ENCODE results near the gene ZNF652. TPM values are rescaled to one million over a fixed set of nuclear protein-coding genes. Genes with fewer than 3 reads are reported as not detected.
"Not testable (repeated sequence)": the region's sequence is repeated elsewhere in the genome, so short reads cannot be mapped to it uniquely, and the experiment has no call there.

The ZNF652 gene
- total and polyA plus RNA-seq, 2 of the 4 experiments (the other 2 are of a cell fraction) = 3.6 to 8.8 TPM

GRCh38 chr17:49287481-49287880 lies 74.6 kb downstream of the ZNF652 start:
- DNase-seq (no peak), ATAC-seq (ENCODE audit: low read depth) (no peak)
- in situ Hi-C loops (cut with MboI; ENCODE audit: low sequenced_read_pairs) = no loop called here
- Histone ChIP-seq H3K27ac (ENCODE audit: insufficient read depth, low read length) (no peak overlapping the region), H3K9me1 (ENCODE audit: insufficient read depth, low read length) (no peaks in the 10 kb centered on the region), H3K4me1 (ENCODE audit: control insufficient read depth, insufficient read depth, low read length) (no peaks in the 10 kb centered on the region), H3K9me3 (ENCODE audit: control insufficient read depth, insufficient read depth, low read length) (no peaks in the 10 kb centered on the region), H2BK20ac (ENCODE audit: low read depth, low read length) (no peak overlapping the region), H3K18ac (ENCODE audit: low read depth, low read length) (no peak overlapping the region), H4K91ac (ENCODE audit: insufficient read depth, low read depth, low read length) (no peak overlapping the region), H2BK15ac (ENCODE audit: low read depth, low read length) (no peak overlapping the region), H3K4me2 (ENCODE audit: low read depth, low read length) (no peak overlapping the region), H2AK9ac (replicated peaks; ENCODE audit: low read depth, low read length, poor library complexity) (no peak overlapping the region), H3K14ac (replicated peaks; ENCODE audit: low read depth, low read length) (no peak overlapping the region), H3K9ac (ENCODE audit: low read depth, low read length) (no peak overlapping the region), H3K79me1 (ENCODE audit: low read depth in 1 of 2, low read length in 2 of 2) (no peaks in the 10 kb centered on the region), H4K5ac (ENCODE audit: low read depth, low read length) (no peak overlapping the region), H2AK5ac (ENCODE audit: low read depth, low read length) (no peak overlapping the region), H2AFZ (replicated peaks; ENCODE audit: low read length, poor library complexity) (no peak overlapping the region), H2BK120ac (ENCODE audit: low read depth, low read length) (no peak overlapping the region), H4K8ac (ENCODE audit: low read depth in 2 of 2, low read length in 2 of 2) (no peak overlapping the region), H3K36me3 (ENCODE audit: control insufficient read depth, insufficient read depth, low read length) (peaks cover 9% of the 10 kb centered on the region), H3K27me3 (ENCODE audit: control insufficient read depth, insufficient read depth, low read length) (no peaks in the 10 kb centered on the region), H2BK5ac (ENCODE audit: low read depth, low read length, poor library complexity, severe bottlenecking) (no peak overlapping the region), H3K23ac (ENCODE audit: low read depth, low read length) (no peak overlapping the region), H4K20me1 (ENCODE audit: insufficient read depth, low read length) (no peaks in the 10 kb centered on the region), H3K4me3 (ENCODE audit: insufficient read depth, low read depth, low read length) (no peak overlapping the region), H3K56ac (ENCODE audit: extremely low read depth, insufficient read depth, low read length) (no peak overlapping the region), H3K4ac (ENCODE audit: low read depth, low read length) (no peak overlapping the region)
- ChIA-PET POLR2A (ENCODE audit: unreplicated experiment) (no interaction called here), CTCF (no interaction called here)
- no TSS peak for BruUV-seq (replicated peaks)
- intact Hi-C loops (cut with micrococcal nuclease) = no loop called here
- dilution Hi-C loops (cut with HindIII; ENCODE audit: low sequenced_read_pairs, unreplicated experiment) = no loop called here
- no peak for TF ChIP-seq BHLHE40 (IDR thresholded peaks at IDR 0.05; ENCODE audit: low read depth, low read length)
- TF ChIP-seq RAD21 (IDR thresholded peaks at IDR 0.05; ENCODE audit: low read length) = no peak
- no peak for TF ChIP-seq MAZ (IDR thresholded peaks at IDR 0.05; ENCODE audit: borderline replicate concordance, low read depth, low read length)
- 100% methylated on average over 3 of the region's 11 CpGs; no CpG with 5 or more reads in 1 of the 2 experiments for WGBS, 2 experiments (ENCODE audit: extremely low coverage in 2 of 2, insufficient read length in 1 of 2)

DNA sequence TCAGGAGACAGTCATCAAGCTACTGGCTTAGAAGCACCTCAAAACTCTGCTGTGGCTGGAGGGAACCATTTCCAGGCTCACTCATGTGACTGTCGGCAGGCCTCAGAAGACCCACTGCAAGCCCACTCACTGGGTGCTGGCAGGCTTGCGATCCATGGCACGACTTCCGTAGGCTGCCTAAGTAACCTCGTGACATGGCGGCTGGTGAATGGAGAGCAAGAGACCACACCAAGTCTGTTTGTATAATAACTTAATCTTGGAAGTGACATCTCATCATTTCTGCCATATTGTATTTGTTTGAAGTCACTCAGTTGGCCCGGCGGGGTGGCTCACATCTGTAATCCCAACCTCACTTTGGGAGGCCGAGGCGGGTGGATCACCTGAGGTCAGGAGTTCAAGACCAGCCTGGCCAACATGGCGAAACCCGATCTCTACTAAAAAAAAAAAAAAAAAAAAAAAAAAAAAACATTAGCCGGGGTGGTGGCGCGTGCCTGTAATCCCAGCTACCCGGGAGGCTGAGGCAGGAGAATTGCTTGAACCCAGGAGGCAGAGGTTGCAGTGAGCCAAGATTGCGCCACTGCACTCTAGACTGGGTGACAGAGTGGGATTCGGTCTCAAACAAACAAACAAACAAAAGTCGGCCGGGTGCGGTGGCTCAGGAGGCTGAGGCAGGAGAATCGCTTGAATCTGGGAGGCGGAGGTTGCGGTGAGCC lies 75.6 kb downstream of the ZNF652 start:
- H2BK15ac ChIP-seq (ENCODE audit: low read depth, low read length); H3K27ac ChIP-seq (ENCODE audit: insufficient read depth, low read length); ATAC-seq (ENCODE audit: low read depth); H3K18ac ChIP-seq (ENCODE audit: low read depth, low read length); H4K8ac ChIP-seq (ENCODE audit: low read depth in 2 of 2, low read length in 2 of 2); H3K4me1 ChIP-seq (ENCODE audit: control insufficient read depth, insufficient read depth, low read length); H2BK5ac ChIP-seq (ENCODE audit: low read depth, low read length, poor library complexity, severe bottlenecking); H2BK120ac ChIP-seq (ENCODE audit: low read depth, low read length); DNase-seq; H3K9me3 ChIP-seq (ENCODE audit: control insufficient read depth, insufficient read depth, low read length); H2AK9ac ChIP-seq (replicated peaks; ENCODE audit: low read depth, low read length, poor library complexity); H2AK5ac ChIP-seq (ENCODE audit: low read depth, low read length); H4K5ac ChIP-seq (ENCODE audit: low read depth, low read length); H3K36me3 ChIP-seq (ENCODE audit: control insufficient read depth, insufficient read depth, low read length); H2BK20ac ChIP-seq (ENCODE audit: low read depth, low read length); H4K20me1 ChIP-seq (ENCODE audit: insufficient read depth, low read length); intact Hi-C loops (cut with micrococcal nuclease); H3K4me3 ChIP-seq (ENCODE audit: insufficient read depth, low read depth, low read length); H3K4me2 ChIP-seq (ENCODE audit: low read depth, low read length); dilution Hi-C loops (cut with HindIII; ENCODE audit: low sequenced_read_pairs, unreplicated experiment); H3K4ac ChIP-seq (ENCODE audit: low read depth, low read length); POLR2A ChIA-PET (ENCODE audit: unreplicated experiment); H3K9me1 ChIP-seq (ENCODE audit: insufficient read depth, low read length); H3K27me3 ChIP-seq (ENCODE audit: control insufficient read depth, insufficient read depth, low read length); H3K23ac ChIP-seq (ENCODE audit: low read depth, low read length); H3K14ac ChIP-seq (replicated peaks; ENCODE audit: low read depth, low read length); H3K79me1 ChIP-seq (ENCODE audit: low read depth in 1 of 2, low read length in 2 of 2); BruUV-seq (replicated peaks); H4K91ac ChIP-seq (ENCODE audit: insufficient read depth, low read depth, low read length); H2AFZ ChIP-seq (replicated peaks; ENCODE audit: low read length, poor library complexity); H3K9ac ChIP-seq (ENCODE audit: low read depth, low read length); H3K56ac ChIP-seq (ENCODE audit: extremely low read depth, insufficient read depth, low read length); in situ Hi-C loops (cut with MboI; ENCODE audit: low sequenced_read_pairs): not testable (repeated sequence)
- CTCF ChIA-PET = interaction anchor here (0.6 kb wide), 1 partner anchor 14 kb away, joined by 3 read pairs; no protein-coding TSS in a partner anchor
- WGBS, 2 experiments (ENCODE audit: extremely low coverage in 2 of 2, insufficient read length in 1 of 2) = 97% methylated on average over 6 of the region's 24 CpGs; no CpG with 5 or more reads in 1 of the 2 experiments

All from IMR-90 (cell line).